Urinary bladder (tissue), 4 donors: Measurements from ENCODE around the gene MVK. TPM values are rescaled to one million over a fixed set of nuclear protein-coding genes. Genes with fewer than 3 reads are reported as not detected.

Source experiments
- DNase-seq: peaks from one replicate; pipeline ENCODE4 v3.0.0-alpha.2; 2015; ENCODE audit errors: extremely low spot score
- H3K27ac ChIP-seq: one replicate; pipeline ENCODE4 v1.5.1; 2013; ENCODE audit warnings: low read depth, mild to moderate bottlenecking, moderate library complexity
- H3K36me3 ChIP-seq: one replicate; pipeline ENCODE4 v1.6.1; 2013; ENCODE audit warnings: mild to moderate bottlenecking, moderate library complexity; ENCODE audit not compliant: insufficient read depth
- H3K4me1 ChIP-seq: one replicate; pipeline ENCODE4 v1.6.1; 2013; ENCODE audit warnings: mild to moderate bottlenecking, moderate library complexity; ENCODE audit not compliant: insufficient read depth
- H3K4me3 ChIP-seq: one replicate; pipeline ENCODE4 v1.5.1; 2013; ENCODE audit warnings: low read depth, low read length
- WGBS: extraction: QIAGEN DNeasy Blood & Tissue Kit; methylation state at CpG from one replicate; pipeline ENCODE4 v1.1.7; 2013; 5-methylcytosine and 5-hydroxymethylcytosine counted together
- polyA plus RNA-seq: library from polyadenylated mRNA; stranded (reverse); fragments of 200-250 nt; gene quantifications from one replicate; pipeline ENCODE4 v1.2.3, GENCODE V29; 2013
- total RNA-seq: library from RNA; depleted of rRNA; stranded (reverse); fragments of >200 nt; gene quantifications from one replicate; pipeline ENCODE4 v1.2.3, GENCODE V29; 2014
- donor health status: healthy with polysubstance abuse.
- donor health status: healthy.

Gene MVK
- total and polyA plus RNA-seq, 2 donors, result 10.5 to 13.2 TPM

DNA sequence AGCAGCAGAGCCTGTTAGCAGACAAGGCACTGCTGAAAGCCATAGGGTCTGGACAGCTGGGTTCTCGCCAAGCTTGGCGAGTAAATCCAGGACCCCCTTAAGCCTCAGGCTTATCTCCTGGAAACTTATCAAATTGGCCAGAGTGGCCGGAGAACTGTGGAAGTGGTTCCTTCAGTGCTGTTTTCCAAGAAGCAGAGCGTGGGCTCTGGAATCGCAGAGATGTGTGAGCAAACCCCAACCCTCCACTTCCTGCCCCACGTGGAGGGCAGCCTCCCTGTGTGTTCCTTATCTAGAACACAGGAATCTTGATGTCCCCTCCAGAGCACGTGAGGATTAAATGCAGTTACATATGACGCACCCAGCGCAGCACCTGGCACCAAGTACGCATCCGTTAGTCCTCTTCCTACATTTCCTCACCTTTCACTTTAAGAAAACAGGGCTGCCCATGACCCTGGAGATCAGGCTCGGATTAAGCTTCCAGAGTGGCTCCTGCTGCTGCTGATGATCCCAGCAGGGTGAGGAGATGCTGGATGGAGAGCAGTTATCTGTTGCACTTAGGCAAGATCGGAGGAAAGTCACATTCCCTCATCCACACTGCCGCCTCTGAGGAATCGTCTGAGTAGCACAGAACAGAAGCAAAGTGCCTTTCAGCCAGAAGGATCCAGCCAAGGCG lies 35.3 kb upstream of the MVK start:
- no peaks in the 10 kb centered on the region for H3K4me1 ChIP-seq
- 40% methylated on average over 16 of the region's 16 CpGs for WGBS
- DNase-seq, result no peak
- H3K27ac ChIP-seq, result no peak overlapping the region
- no peak overlapping the region for H3K4me3 ChIP-seq
- peaks cover under 1% of the 10 kb centered on the region for H3K36me3 ChIP-seq

GRCh38 chr12:109539508-109539907 lies 34.1 kb upstream of the MVK start:
- no peak for DNase-seq
- 67% methylated on average over 9 of the region's 9 CpGs for WGBS
- Histone ChIP-seq H3K4me3 (no peak overlapping the region), H3K4me1 (no peaks in the 10 kb centered on the region), H3K36me3 (no peaks in the 10 kb centered on the region), H3K27ac (no peak overlapping the region)

- no peak overlapping the region for H3K4me3 ChIP-seq
- 90% methylated on average over 16 of the region's 16 CpGs for WGBS
- no peak for DNase-seq
- peaks cover 2% of the 10 kb centered on the region for H3K4me1 ChIP-seq
- no peaks in the 10 kb centered on the region for H3K36me3 ChIP-seq
- no peak overlapping the region for H3K27ac ChIP-seq
These were observed 32.8 kb upstream of the MVK start for GRCh38 chr12:109540526-109541412.

DNA sequence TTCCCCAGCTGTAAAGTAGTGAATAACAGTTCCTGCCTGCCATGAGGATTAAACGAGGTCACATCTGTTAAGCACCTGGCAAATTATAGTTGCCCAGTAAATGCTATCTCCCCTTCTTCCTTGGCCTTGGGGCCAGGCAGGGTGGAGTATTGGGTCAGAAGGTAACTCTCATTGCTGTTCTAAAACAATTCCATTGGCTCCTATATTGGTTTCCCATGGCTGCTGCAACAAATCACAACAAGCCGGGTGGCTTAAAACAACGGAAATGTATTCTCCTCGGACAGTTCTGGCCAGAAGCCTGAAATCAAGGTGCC lies 32.2 kb upstream of the MVK start:
- Histone ChIP-seq H3K27ac (no peak overlapping the region), H3K36me3 (no peaks in the 10 kb centered on the region), H3K4me1 (peaks cover 2% of the 10 kb centered on the region), H3K4me3 (no peak overlapping the region)
- WGBS, result 64% methylated on average over 4 of the region's 4 CpGs
- no peak for DNase-seq

DNA sequence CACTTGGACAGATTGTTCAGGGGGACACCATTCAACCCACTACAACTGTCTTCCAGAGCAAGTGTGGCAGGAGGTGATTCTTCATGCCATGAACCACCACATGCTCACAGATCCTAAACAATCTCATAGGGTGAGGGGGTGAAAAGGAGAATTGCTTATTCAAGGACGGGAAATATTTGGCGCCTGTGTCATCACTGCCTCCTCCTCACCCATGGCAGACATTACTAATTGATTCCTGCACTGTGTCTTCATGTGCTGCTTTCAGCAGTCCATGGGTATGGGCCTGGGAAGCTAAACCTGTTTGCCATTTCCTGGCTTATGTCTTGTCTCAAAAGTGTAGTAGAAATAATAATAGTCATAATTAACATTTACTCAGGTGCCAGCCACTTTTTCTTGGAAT lies 31.6 kb upstream of the MVK start:
- Histone ChIP-seq H3K36me3 (no peaks in the 10 kb centered on the region), H3K4me3 (no peak overlapping the region), H3K4me1 (peaks cover 2% of the 10 kb centered on the region), H3K27ac (no peak overlapping the region)
- no peak for DNase-seq
- 83% methylated on average over 2 of the region's 2 CpGs for WGBS

GRCh38 chr12:109542876-109543275 lies 30.7 kb upstream of the MVK start:
- WGBS, result 83% methylated on average over 6 of the region's 6 CpGs
- H3K27ac ChIP-seq, result no peak overlapping the region
- no peak for DNase-seq
- H3K36me3 ChIP-seq, result no peaks in the 10 kb centered on the region
- H3K4me1 ChIP-seq, result peaks cover 2% of the 10 kb centered on the region
- no peak overlapping the region for H3K4me3 ChIP-seq

DNA sequence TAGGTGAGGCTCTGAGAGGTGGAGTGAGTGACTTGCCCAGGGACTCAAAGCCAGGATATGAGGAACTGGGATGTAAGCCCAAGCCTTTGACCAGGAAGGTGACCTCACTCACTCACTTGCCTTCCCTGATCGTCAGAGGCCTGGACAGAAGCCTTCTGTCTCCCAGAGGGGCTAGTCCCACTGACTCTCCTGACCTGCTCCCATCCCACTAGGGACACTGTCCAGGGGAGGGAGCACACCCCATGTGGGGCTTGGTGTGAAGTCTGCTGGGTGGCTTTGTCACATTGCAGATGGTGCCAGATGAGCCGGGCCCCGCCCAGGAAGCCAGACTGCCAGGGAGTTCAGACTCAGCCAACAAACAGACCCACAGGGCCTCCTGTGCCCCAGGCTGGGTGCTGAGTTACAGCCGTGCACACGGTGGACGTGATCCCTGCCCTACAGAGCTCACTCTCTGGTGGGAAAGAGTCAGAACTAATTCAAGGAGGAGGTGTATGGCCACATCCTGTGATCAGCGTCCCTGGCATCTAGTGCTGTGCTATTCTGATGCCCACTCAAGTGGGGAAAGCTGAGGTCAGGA lies 28.6 kb upstream of the MVK start:
- WGBS, result 53% methylated on average over 7 of the region's 7 CpGs
- DNase-seq, result no peak
- no peak overlapping the region for H3K4me3 ChIP-seq
- no peak overlapping the region for H3K27ac ChIP-seq
- no peaks in the 10 kb centered on the region for H3K36me3 ChIP-seq
- H3K4me1 ChIP-seq, result peaks cover 2% of the 10 kb centered on the region

DNA sequence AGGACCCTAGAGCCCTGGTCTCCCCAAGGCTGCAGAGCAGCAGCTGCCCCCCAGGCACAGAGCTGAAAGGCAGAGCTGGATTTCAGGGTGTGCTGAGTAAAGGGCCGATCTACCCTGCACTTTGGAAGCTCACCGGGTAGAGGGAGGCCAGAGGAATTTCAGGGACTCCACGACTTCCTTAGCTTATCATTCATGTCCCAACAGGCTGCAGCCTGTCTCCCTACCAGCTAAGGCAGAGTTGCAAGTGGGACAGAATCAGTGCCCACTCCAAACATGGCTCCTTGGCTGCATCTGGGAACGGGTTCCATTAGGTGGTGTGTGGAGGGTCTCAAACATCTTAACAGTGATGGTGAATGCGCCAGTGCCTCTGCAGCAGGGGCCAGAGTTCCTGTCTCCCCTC lies 27.8 kb upstream of the MVK start:
- Histone ChIP-seq H3K4me1 (peaks cover 2% of the 10 kb centered on the region), H3K36me3 (no peaks in the 10 kb centered on the region), H3K4me3 (no peak overlapping the region), H3K27ac (no peak overlapping the region)
- DNase-seq, result no peak
- 53% methylated on average over 5 of the region's 5 CpGs for WGBS

GRCh38 chr12:109547286-109547685 lies 26.3 kb upstream of the MVK start:
- Histone ChIP-seq H3K27ac (no peak overlapping the region), H3K4me1 (peaks cover 2% of the 10 kb centered on the region), H3K36me3 (no peaks in the 10 kb centered on the region), H3K4me3 (no peak overlapping the region)
- DNase-seq, result no peak
- 91% methylated on average over 18 of the region's 18 CpGs for WGBS

DNA sequence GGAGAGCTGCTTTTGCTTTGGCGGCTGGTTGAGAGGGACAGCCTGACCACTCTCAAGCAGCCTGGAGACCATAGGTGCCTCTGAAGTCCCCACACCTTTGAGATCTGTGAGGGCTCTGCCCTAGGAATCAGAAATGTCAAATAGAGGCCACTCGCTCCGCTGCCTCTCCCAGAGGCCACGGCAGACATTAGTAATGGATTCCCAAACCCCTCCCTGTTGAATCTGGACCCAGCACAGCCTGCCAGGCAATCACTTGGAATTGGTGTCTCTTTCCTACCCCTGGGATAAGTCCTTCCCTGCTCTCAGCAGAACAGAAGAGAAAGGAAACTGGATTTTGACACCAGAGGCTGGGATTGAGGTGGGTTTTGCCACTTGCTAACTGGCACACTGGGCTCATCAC lies 25.3 kb upstream of the MVK start:
- H3K4me1 ChIP-seq, result peaks cover 2% of the 10 kb centered on the region
- no peaks in the 10 kb centered on the region for H3K36me3 ChIP-seq
- DNase-seq, result no peak
- 73% methylated on average over 4 of the region's 4 CpGs for WGBS
- no peak overlapping the region for H3K4me3 ChIP-seq
- H3K27ac ChIP-seq, result no peak overlapping the region

DNA sequence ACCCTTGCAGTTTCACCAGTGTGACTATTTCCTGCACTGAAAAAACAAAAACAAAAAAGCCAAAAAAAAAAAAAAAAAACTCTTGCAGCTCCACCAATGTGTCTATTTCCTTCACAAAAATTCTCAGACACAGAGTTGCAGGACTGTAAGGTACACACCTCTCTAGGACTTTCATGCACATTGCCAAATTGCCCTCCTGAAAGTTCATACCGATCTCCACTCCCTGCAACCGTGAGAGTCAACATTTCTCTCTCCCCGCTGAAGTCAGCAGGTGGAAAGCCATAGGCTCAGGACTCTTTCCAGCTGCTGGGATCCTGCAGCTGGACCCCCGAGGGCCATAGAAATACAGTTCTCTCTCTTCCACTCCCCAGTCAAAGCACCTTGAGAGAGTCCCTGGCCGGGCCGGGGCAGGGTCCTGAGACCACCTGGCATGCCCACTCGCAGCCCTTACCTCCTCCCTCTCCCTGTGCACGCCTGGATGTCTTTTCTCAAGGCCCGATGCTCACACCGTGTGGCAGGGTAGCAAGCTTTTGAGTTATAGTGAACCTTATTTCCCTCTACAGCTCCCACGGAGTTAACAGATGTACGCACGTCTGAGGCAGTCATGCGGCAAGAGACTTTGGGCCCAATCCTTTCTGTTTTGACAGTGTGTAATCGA lies 23.9 kb upstream of the MVK start:
- Histone ChIP-seq H3K4me1 (peaks cover 2% of the 10 kb centered on the region), H3K36me3 (no peaks in the 10 kb centered on the region), H3K27ac (no peak overlapping the region), H3K4me3 (no peak overlapping the region)
- WGBS, result 49% methylated on average over 15 of the region's 15 CpGs
- DNase-seq, result no peak

GRCh38 chr12:109550281-109550680 lies 23.3 kb upstream of the MVK start:
- WGBS, result 67% methylated on average over 12 of the region's 12 CpGs
- Histone ChIP-seq H3K36me3 (no peaks in the 10 kb centered on the region), H3K27ac (no peak overlapping the region), H3K4me3 (no peak overlapping the region), H3K4me1 (no peaks in the 10 kb centered on the region)
- DNase-seq, result no peak

DNA sequence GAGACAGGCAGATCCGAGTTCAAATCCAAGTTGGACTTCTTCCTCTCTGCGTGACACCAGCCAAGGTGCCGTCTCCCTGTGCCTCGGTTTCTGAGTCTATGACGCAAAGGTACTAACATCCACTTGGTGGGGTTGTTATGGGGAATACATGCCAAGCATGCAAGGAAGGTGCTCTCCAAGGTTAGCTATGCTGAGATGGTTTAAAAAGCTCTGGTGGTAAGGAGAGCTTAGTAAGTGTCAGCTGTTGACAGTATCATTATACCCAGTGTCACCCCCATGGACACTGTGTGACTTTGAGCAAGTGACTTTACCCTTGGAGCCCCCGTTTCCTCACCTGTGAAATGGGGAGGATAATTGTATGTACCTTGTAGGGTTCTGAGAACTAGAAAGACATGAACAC lies 22.5 kb upstream of the MVK start:
- DNase-seq, result no peak
- Histone ChIP-seq H3K4me3 (no peak overlapping the region), H3K36me3 (no peaks in the 10 kb centered on the region), H3K4me1 (no peaks in the 10 kb centered on the region), H3K27ac (no peak overlapping the region)
- 88% methylated on average over 6 of the region's 6 CpGs for WGBS

- WGBS, result 64% methylated on average over 4 of the region's 4 CpGs
- H3K4me1 ChIP-seq, result no peaks in the 10 kb centered on the region
- H3K27ac ChIP-seq, result no peak overlapping the region
- no peak overlapping the region for H3K4me3 ChIP-seq
- no peaks in the 10 kb centered on the region for H3K36me3 ChIP-seq
- DNase-seq, result no peak
These were observed 20.6 kb upstream of the MVK start for GRCh38 chr12:109552971-109553370.
